ENCODE results near the gene GSTM3.
A peak's percentile ranks its signal among the peaks of the same experiment; 100 is the strongest.

Gene GSTM3

GRCh38 chr1:109740615-109741373 is at the start of gene GSTM3:
Gene GSTM3 (minus strand): TSS chr1:109741038. CDS start chr1:109740287, 751 bp downstream.
- DNase-seq = no peak

- no peak for DNase-seq
Observed at GRCh38 chr1:109790329-109790728, 49.5 kb upstream of the GSTM3 start.

GRCh38 chr1:109789551-109790180 is 48.8 kb upstream of the GSTM3 start:
- DNase-seq = no peak

GRCh38 chr1:109788695-109789521 is 48.1 kb upstream of the GSTM3 start:
- peak; percentile 72 for DNase-seq

- no peak for DNase-seq
Observed at GRCh38 chr1:109787845-109788601, 47.2 kb upstream of the GSTM3 start.

GRCh38 chr1:109787211-109787844 is 46.5 kb upstream of the GSTM3 start:
- DNase-seq = no peak

- no peak for DNase-seq
Observed at GRCh38 chr1:109786531-109787021, 45.7 kb upstream of the GSTM3 start.

- no peak for DNase-seq
Observed at GRCh38 chr1:109786112-109786480, 45.3 kb upstream of the GSTM3 start.

- DNase-seq = no peak
Observed at GRCh38 chr1:109785446-109786111, 44.7 kb upstream of the GSTM3 start.

GRCh38 chr1:109784551-109785252 is 43.9 kb upstream of the GSTM3 start:
- DNase-seq = no peak

GRCh38 chr1:109783436-109783835 is 42.6 kb upstream of the GSTM3 start:
- DNase-seq = no peak

GRCh38 chr1:109782927-109783326 is 42.1 kb upstream of the GSTM3 start:
- no peak for DNase-seq

GRCh38 chr1:109782514-109782913 is 41.7 kb upstream of the GSTM3 start:
- DNase-seq = no peak

GRCh38 chr1:109781806-109782205 is 41.0 kb upstream of the GSTM3 start:
- DNase-seq = no peak

GRCh38 chr1:109780982-109781381 is 40.1 kb upstream of the GSTM3 start:
- DNase-seq = no peak

GRCh38 chr1:109777980-109778625 is 37.3 kb upstream of the GSTM3 start:
- no peak for DNase-seq

- DNase-seq = no peak
Observed at GRCh38 chr1:109777436-109777835, 36.6 kb upstream of the GSTM3 start.

GRCh38 chr1:109776911-109777310 is 36.1 kb upstream of the GSTM3 start:
- DNase-seq = peak; percentile 72

GRCh38 chr1:109776206-109776835 is 35.5 kb upstream of the GSTM3 start:
- no peak for DNase-seq

- no peak for DNase-seq
Observed at GRCh38 chr1:109775398-109775797, 34.6 kb upstream of the GSTM3 start.

Measured in GDM1 (cell line).